GM12875 (cell line): ENCODE measurements around the gene RAD18.

ENCODE experiments used
- H3K4me3 ChIP-seq: one replicate; pipeline ENCODE4 v1.5.1; 2011; ENCODE audit warnings: low read depth, low read length, control low read depth
- CTCF ChIP-seq: IDR thresholded peaks from 2 replicates; pipeline ENCODE4 v1.5.1; 2011; ENCODE audit warnings: low read depth, mild to moderate bottlenecking, control low read depth, inconsistent platforms, low read length, moderate library complexity, borderline replicate concordance; ENCODE audit not compliant: insufficient read depth

The RAD18 gene

GRCh38 chr3:8879347-8879944 is 83.8 kb downstream of the RAD18 start:
- TF ChIP-seq CTCF = no peak
- no peak overlapping the region for H3K4me3 ChIP-seq

- no peak for TF ChIP-seq CTCF
- no peak overlapping the region for H3K4me3 ChIP-seq
Measured at GRCh38 chr3:8875836-8876235, 87.4 kb downstream of the RAD18 start.

- no peak overlapping the region for H3K4me3 ChIP-seq
- TF ChIP-seq CTCF = no peak
Measured at GRCh38 chr3:8873740-8874139, 89.5 kb downstream of the RAD18 start.

- no peak overlapping the region for H3K4me3 ChIP-seq
- TF ChIP-seq CTCF = no peak
Measured at GRCh38 chr3:8872261-8872660, 91.0 kb downstream of the RAD18 start.

- TF ChIP-seq CTCF = no peak
- H3K4me3 ChIP-seq = no peak overlapping the region
Measured at GRCh38 chr3:8871306-8871705, 92.0 kb downstream of the RAD18 start.

GRCh38 chr3:8870134-8870533 is 93.1 kb downstream of the RAD18 start:
- no peak for TF ChIP-seq CTCF
- H3K4me3 ChIP-seq = no peak overlapping the region

- no peak overlapping the region for H3K4me3 ChIP-seq
- TF ChIP-seq CTCF = no peak
Measured at GRCh38 chr3:8869613-8870012, 93.7 kb downstream of the RAD18 start.
